Measurements from ENCODE around the gene PLXND1.
A peak's percentile ranks its signal among the peaks of the same experiment; 100 is the strongest.

PLXND1 gene

DNA sequence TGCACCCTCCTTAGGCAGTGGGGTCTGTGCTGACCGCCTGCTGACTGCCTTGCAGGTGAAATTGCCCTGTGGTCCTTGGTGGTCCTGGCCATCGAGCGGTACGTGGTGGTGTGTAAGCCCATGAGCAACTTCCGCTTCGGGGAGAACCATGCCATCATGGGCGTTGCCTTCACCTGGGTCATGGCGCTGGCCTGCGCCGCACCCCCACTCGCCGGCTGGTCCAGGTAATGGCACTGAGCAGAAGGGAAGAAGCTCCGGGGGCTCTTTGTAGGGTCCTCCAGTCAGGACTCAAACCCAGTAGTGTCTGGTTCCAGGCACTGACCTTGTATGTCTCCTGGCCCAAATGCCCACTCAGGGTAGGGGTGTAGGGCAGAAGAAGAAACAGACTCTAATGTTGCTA lies 75.7 kb downstream of the PLXND1 start:
- ChIA-PET CTCF (interaction anchor here (1.4 kb wide), 1 partner anchor 61 kb away, joined by 3 read pairs; no protein-coding TSS in a partner anchor), POLR2A (no interaction called here)
- no peak for DNase-seq (ENCODE audit: low read depth, low spot score)
- H3K4me3 ChIP-seq (ENCODE audit: low read depth, low read length) = no peak overlapping the region
- TF ChIP-seq, protein P1, sequence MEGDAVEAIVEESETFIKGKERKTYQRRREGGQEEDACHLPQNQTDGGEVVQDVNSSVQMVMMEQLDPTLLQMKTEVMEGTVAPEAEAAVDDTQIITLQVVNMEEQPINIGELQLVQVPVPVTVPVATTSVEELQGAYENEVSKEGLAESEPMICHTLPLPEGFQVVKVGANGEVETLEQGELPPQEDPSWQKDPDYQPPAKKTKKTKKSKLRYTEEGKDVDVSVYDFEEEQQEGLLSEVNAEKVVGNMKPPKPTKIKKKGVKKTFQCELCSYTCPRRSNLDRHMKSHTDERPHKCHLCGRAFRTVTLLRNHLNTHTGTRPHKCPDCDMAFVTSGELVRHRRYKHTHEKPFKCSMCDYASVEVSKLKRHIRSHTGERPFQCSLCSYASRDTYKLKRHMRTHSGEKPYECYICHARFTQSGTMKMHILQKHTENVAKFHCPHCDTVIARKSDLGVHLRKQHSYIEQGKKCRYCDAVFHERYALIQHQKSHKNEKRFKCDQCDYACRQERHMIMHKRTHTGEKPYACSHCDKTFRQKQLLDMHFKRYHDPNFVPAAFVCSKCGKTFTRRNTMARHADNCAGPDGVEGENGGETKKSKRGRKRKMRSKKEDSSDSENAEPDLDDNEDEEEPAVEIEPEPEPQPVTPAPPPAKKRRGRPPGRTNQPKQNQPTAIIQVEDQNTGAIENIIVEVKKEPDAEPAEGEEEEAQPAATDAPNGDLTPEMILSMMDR (IDR thresholded peaks at IDR 0.05; ENCODE audit: insufficient read depth, low read length, missing control alignments) = no peak

DNA sequence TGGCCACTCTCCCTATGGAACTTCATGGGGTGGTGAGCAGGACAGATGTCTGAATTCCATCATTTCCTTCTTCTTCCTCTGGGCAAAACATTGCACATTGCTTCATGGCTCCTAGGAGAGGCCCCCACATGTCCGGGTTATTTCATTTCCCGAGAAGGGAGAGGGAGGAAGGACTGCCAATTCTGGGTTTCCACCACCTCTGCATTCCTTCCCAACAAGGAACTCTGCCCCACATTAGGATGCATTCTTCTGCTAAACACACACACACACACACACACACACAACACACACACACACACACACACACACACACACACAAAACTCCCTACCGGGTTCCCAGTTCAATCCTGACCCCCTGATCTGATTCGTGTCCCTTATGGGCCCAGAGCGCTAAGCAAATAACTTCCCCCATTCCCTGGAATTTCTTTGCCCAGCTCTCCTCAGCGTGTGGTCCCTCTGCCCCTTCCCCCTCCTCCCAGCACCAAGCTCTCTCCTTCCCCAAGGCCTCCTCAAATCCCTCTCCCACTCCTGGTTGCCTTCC lies 76.2 kb downstream of the PLXND1 start:
- POLR2A ChIA-PET = no interaction called here
- no peak overlapping the region for H3K4me3 ChIP-seq (ENCODE audit: low read depth, low read length)
- peak; percentile 56 for DNase-seq (ENCODE audit: low read depth, low spot score)
- CTCF ChIA-PET = interaction anchor here (1.4 kb wide), 1 partner anchor 61 kb away, joined by 3 read pairs; no protein-coding TSS in a partner anchor
- TF ChIP-seq, protein P1 (IDR thresholded peaks at IDR 0.05; ENCODE audit: insufficient read depth, low read length, missing control alignments) = no peak

DNA sequence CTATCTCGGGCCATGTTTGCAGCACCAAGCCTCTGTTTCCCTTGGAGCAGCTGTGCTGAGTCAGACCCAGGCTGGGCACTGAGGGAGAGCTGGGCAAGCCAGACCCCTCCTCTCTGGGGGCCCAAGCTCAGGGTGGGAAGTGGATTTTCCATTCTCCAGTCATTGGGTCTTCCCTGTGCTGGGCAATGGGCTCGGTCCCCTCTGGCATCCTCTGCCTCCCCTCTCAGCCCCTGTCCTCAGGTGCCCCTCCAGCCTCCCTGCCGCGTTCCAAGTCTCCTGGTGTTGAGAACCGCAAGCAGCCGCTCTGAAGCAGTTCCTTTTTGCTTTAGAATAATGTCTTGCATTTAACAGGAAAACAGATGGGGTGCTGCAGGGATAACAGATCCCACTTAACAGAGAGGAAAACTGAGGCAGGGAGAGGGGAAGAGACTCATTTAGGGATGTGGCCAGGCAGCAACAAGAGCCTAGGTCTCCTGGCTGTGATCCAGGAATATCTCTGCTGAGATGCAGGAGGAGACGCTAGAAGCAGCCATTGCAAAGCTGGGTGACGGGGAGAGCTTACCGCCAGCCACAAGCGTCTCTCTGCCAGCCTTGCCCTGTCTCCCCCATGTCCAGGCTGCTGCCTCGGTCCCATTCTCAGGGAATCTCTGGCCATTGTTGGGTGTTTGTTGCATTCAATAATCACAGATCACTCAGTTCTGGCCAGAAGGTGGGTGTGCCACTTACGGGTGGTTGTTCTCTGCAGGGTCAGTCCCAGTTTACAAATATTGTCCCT lies 76.9 kb downstream of the PLXND1 start:
- CTCF ChIA-PET = interaction anchor here (1.4 kb wide), 1 partner anchor 62 kb away, joined by 3 read pairs; no protein-coding TSS in a partner anchor
- POLR2A ChIA-PET = no interaction called here
- TF ChIP-seq, protein P1 (IDR thresholded peaks at IDR 0.05; ENCODE audit: insufficient read depth, low read length, missing control alignments) = no peak
- DNase-seq (ENCODE audit: low read depth, low spot score) = no peak
- no peak overlapping the region for H3K4me3 ChIP-seq (ENCODE audit: low read depth, low read length)

DNA sequence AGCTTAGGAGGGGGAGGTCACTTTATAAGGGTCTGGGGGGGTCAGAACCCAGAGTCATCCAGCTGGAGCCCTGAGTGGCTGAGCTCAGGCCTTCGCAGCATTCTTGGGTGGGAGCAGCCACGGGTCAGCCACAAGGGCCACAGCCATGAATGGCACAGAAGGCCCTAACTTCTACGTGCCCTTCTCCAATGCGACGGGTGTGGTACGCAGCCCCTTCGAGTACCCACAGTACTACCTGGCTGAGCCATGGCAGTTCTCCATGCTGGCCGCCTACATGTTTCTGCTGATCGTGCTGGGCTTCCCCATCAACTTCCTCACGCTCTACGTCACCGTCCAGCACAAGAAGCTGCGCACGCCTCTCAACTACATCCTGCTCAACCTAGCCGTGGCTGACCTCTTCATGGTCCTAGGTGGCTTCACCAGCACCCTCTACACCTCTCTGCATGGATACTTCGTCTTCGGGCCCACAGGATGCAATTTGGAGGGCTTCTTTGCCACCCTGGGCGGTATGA lies 77.8 kb downstream of the PLXND1 start, which contains the start of gene RHO:
RHO (plus strand) TSS at position 51 of the 512 bp plus-strand sequence; CDS start at position 146, 95 bp downstream.
- no peak within 1 kb of the TSS for H3K4me3 ChIP-seq (ENCODE audit: low read depth, low read length)
- no peak for DNase-seq (ENCODE audit: low read depth, low spot score)
- TF ChIP-seq, protein P1 (IDR thresholded peaks at IDR 0.05; ENCODE audit: insufficient read depth, low read length, missing control alignments) = no peak
- CTCF ChIA-PET = no interaction called here
- POLR2A ChIA-PET = no interaction called here

DNA sequence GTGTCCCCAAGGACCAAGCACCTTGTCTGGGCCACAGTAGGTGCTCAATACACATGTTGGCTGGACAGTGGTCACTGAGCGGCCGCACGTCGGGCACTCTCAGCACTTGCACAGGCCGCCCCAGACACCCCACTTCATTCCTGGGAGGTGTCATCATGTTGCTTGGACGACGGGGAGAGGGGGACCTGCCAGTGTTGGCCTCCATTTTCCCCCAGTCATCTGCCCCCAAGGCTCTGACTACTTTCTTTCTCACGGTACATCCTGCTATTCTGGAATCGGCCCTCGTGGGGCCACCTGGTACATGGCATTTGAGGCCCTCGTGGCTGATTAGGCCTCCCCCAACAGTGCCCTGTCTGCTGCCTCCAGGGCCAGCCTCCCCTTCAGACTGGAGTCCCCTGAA lies 79.2 kb downstream of the PLXND1 start:
- TF ChIP-seq, protein P1 (IDR thresholded peaks at IDR 0.05; ENCODE audit: insufficient read depth, low read length, missing control alignments) = no peak
- H3K4me3 ChIP-seq (ENCODE audit: low read depth, low read length) = no peak overlapping the region
- ChIA-PET POLR2A (no interaction called here), CTCF (interaction anchor here (0.8 kb wide), 1 partner anchor 12 kb away, joined by 3 read pairs; no protein-coding TSS in a partner anchor)
- no peak for DNase-seq (ENCODE audit: low read depth, low spot score)

Measured in AG04449 (cell line).